CD4-positive, alpha-beta T cell treated with Interleukin-21 for 1 hour (primary cell): ENCODE measurements around the gene IFI27.

Source experiments
- DNase-seq: peaks from one replicate; pipeline ENCODE4 v3.0.0-alpha.2; 2020

The IFI27 gene

GRCh38 chr14:94103554-94104150 lies 6.9 kb upstream of the IFI27 start:
- DNase-seq = no peak

- no peak for DNase-seq
Measured at GRCh38 chr14:94104731-94105130, 5.8 kb upstream of the IFI27 start.

GRCh38 chr14:94109915-94110250 lies 653 bp upstream of the IFI27 start:
- DNase-seq = no peak

DNA sequence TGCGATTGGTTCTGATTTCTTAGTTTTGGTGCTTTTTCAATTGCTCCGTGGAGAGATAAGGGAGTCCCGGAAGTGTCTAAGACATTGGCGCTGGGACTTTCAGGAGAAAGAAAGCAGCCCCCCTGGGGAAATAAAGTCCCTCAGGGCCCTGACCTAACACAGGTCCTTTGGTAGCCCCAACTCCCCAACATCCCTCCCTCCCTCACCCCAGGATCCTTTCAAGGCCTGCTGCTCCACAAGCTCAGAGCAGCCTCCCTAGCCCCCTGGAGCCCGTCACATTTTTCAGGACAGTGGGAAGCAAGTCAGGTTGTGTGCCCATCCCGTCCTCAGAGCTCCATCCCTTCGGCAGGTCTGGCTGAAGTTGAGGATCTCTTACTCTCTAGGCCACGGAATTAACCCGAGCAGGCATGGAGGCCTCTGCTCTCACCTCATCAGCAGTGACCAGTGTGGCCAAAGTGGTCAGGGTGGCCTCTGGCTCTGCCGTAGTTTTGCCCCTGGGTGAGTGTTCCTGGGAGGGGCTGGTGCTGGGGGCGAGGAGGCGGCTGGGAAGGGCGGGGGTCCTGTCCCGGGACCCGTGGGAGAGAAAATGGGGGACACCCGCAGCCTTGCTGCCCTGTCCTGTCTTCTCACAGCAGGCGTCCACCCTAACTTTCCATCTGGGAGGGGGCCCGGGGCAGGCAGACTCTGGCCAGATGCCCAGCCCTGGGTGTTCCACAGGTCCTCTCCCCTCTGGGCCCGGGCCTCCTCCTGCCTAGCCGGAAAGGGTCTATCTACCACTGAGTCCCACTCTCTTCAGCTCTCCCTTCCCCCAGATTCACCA lies 950 bp downstream of the IFI27 start:
- DNase-seq = no peak

DNA sequence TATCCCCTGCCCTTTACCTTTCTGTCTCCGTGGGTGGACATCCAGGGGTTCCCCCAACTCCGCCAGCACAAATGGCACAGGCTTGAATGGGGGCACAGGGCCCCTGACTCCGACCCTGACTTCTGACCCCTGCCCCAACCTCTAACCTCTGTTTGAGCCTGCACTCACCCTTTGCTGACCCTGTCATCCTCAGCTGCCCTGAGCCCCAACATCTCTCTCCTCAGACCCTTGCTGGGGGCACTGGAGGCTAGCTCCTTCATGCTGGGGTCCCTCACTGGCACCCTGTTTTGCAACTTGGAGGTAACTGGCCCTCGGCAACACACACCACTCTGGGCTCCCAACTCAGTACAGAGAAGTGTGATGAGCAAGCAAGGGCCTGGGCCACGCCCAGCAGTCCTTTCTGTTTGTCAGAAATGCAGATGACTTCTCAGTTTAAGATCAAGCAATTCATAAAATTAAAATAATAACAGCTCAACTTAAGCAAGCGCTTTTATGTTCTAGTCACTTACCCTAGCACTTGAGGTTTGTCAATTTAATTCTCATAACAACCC lies 2.1 kb downstream of the IFI27 start:
- DNase-seq = no peak

- DNase-seq = no peak
Measured at GRCh38 chr14:94113073-94113472, 2.5 kb downstream of the IFI27 start.

GRCh38 chr14:94113490-94113889 lies 3.0 kb downstream of the IFI27 start:
- DNase-seq = no peak

DNA sequence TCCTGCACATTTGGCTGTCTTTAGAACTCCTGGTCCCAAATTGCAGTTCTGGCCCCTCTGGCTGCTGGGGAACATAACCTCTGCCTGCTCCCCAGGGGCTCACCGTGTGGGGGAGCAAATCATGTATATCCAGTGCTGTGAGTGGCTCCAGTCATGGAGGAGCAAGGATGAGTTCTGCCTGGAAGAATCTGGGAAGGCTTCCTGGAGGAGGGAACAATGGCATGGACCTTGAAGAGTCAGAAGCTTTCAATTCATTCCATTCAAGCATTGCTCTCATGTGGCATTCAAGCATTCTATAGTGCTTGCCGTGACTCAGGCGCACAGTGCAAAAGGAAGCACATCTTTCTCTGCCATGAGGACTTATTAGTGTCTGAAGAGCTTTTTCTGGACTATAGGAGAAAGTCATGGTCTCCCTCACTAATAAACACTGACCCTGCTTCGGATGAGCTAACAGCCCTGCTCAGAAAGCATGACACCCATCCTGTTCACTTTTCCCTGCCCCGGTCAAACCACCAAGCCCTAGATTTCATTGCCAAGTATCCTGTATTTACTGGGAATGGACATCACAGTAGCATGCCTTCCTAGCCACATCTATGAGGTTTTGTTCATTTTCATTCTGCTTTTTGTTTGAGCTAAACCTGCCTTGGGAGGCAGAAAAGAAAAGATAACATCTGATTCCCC lies 3.5 kb downstream of the IFI27 start:
- no peak for DNase-seq

DNA sequence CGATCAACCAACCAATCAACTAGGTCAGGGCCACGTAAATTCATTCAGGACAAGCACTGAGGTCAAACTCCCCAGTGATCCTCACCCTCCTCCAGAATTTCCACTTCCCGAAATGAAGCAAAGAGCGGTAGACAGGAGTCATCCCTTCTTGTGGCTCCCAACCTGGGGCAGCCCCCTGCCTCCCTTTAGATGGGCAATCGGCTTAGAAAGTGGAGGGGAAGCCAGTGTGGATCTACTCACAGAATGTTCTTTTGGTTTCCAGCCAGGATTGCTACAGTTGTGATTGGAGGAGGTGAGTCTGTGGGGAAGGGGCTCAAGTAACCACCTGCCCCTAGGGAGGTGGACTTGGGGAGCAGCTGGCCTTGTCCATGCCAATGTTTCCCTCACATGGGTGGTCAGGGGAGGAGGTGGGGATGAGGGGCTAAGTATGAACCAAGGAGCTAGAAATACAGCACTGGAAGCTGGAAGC lies 4.1 kb downstream of the IFI27 start:
- no peak for DNase-seq

GRCh38 chr14:94115058-94115591 lies 4.6 kb downstream of the IFI27 start:
- no peak for DNase-seq

DNA sequence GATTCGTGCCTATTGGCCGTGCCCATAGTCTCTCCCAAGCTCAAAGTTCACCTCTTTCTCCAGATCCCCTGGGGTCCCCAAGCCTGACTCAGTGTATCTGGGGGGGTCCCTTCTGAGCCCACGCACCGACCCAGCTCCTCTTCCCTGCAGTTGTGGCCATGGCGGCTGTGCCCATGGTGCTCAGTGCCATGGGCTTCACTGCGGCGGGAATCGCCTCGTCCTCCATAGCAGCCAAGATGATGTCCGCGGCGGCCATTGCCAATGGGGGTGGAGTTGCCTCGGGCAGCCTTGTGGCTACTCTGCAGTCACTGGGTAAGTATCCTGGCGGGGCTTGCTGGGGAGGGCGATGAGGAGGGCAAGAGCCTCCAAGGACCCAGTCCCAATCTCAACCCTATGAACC lies 5.1 kb downstream of the IFI27 start:
- DNase-seq = no peak

DNA sequence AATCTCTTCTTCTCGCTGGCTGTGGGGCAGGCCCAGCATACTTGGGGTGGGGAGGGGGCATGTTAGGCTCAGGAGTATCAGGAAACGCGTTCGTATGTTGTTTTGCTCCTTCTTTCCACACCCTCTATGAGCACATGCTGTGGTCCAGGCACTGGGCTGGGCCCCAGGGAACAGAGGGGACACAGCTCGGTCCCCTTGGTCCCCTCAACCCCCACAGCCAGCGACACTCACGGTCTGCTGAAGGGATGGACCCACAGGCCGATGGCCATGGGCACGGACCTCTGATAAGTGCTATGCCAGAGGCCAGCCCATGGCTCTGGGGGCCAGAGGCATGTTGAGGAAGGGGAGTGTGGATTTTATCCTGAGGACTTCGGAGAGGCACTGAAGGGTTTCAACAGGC lies 6.2 kb downstream of the IFI27 start:
- DNase-seq = no peak

DNA sequence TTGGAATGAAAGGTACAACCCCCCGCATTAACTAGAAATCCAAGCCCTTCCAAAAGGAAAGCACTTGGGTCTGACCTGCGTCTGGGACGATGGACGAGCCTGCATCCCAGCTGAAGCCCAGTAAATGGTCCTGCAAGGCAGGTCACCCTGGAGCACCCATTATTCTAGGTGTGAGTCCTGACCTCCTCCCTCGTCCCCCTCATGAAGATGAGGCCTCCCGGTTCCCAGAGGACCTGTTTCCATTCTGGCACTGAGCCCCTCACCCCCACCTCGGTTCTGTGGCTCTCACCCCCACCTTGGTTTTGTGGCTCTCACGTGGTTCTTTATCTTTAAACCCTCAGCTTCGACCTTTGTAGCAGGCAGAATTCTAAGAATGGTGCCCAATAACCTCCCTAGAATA lies 7.3 kb downstream of the IFI27 start:
- DNase-seq = no peak

GRCh38 chr14:94119071-94119470 lies 8.5 kb downstream of the IFI27 start:
- DNase-seq = no peak

- no peak for DNase-seq
Measured at GRCh38 chr14:94120667-94121340, 10.3 kb downstream of the IFI27 start.

GRCh38 chr14:94121485-94121884 lies 10.9 kb downstream of the IFI27 start:
- no peak for DNase-seq

GRCh38 chr14:94122438-94122837 lies 11.9 kb downstream of the IFI27 start:
- no peak for DNase-seq

DNA sequence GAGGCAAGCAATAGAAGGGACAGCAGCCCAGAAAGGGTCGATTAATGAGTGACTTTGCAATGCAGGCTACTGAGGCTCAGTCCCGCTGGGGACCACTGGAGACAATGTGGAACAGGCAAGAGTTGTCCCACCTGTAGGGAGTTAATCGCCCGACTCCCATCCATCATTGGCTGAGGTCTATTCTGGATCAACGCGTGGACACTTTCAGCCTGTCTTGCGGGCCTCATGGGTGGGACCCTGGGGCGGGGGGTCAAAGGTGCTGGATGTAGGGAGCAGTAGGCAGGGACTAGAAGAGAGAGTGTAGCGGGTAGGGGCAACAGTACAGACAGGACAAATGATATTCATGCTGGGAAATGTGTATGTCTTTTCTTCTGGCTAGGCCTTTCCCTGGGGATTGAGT lies 12.8 kb downstream of the IFI27 start:
- no peak for DNase-seq

GRCh38 chr14:94123868-94124267 lies 13.3 kb downstream of the IFI27 start:
- DNase-seq = no peak

- DNase-seq = no peak
Measured at GRCh38 chr14:94124582-94125377, 14.2 kb downstream of the IFI27 start.

GRCh38 chr14:94125659-94126418 lies 15.3 kb downstream of the IFI27 start:
- no peak for DNase-seq

DNA sequence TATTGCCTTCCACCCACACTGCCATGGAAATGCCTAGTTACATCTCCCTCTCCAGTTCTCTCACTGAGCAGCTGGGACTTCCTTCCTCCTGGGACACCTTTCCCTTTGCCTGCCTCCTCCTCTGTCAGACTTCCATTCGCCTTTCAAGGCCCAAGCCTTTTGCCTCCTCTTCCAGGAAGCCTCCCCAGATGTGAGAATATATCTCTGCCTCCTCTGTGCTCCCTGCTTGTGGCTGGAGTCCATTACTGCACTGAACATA lies 15.8 kb downstream of the IFI27 start:
- DNase-seq = no peak
